SK-MEL-5 (cell line): Measurements from ENCODE around the gene RFX2. TPM values are rescaled to one million over a fixed set of nuclear protein-coding genes. Genes with fewer than 3 reads are reported as not detected.

ENCODE experiments used
- DNase-seq: peaks from one replicate; pipeline ENCODE4 v3.0.0-alpha.2; 2016; ENCODE audit warnings: low read depth, low spot score
- in situ Hi-C: cut with HindIII; loops from 2 replicates; pipeline ENCODE4 v1.10.0; 2016; ENCODE audit warnings: low sequenced_read_pairs, high pct_unique_total_duplicates, low pct_unique_long_range_greater_than_20kb
- total RNA-seq: library from RNA; depleted of rRNA; stranded (reverse); fragments of >200 nt; shearing (Covaris generic); gene quantifications from 2 replicates; pipeline ENCODE4 v1.2.3, GENCODE V29; 2014; rRNA removed

RFX2 gene
- total RNA-seq, 1 experiment from 2014 or later = 2.6 TPM

DNA sequence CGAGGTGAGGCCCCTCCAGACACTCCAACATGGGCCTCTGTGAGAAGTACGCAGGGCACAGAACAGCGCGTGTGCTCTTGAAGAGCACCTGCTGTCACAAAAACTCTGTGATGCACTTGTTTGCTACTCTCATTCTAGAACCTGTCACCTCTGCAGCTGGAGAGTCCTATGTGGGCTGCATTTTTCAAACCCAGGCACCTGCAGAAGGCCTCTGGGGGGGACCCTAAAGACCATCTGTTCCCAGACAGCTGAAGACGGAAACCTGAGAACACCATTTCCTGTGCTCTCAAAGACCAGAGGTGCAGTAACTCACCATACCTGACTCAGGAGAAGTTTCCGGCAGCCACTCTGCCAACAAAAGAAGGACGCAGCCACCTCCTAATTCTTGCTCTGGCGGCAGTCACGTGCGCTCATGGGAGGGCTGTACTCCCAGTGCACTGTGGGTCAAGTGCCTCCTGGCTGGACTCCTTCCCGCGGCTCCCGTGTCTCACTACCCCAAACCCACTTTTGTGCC lies 160.5 kb downstream of the RFX2 start:
- in situ Hi-C loops = no loop called here
- no peak for DNase-seq

DNA sequence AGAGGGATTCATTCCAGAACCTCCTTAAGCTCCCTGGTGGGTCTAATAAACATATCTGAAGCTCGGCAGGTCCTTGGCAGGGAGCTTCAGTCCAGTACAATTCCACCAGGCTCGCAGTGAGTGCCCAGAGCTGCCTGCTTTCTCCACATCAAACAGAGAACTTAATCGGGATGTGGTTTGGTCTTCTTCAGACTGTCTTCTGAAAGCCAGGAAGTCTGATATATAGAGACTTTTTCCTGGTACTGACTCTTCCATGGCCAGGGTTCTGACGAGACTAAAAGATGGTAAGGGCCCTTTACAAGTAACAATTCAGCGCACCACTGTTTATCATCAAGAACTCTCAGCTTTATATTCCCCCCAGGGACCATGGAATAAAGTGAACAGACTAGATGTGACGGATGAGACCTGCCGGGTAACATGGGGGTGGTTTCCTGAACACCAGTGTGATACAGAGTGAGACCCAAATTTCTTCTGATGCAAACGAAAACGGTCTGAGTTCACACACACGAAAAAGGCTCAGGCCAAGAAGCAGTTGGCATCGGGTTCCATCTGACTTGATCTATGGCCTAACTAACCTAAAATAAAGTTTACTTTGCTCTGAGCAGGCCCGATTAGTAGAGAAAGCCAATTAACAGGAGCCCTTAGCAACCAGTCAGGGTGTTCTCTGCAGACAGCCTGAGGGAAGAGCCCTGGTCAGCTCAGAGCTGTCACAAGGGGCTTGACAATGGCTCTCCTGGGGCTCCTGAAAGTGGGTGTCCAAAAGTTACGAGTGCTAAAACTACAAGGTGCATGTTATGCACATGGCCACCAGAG lies 161.3 kb downstream of the RFX2 start:
- in situ Hi-C loops = no loop called here
- DNase-seq = no peak

DNA sequence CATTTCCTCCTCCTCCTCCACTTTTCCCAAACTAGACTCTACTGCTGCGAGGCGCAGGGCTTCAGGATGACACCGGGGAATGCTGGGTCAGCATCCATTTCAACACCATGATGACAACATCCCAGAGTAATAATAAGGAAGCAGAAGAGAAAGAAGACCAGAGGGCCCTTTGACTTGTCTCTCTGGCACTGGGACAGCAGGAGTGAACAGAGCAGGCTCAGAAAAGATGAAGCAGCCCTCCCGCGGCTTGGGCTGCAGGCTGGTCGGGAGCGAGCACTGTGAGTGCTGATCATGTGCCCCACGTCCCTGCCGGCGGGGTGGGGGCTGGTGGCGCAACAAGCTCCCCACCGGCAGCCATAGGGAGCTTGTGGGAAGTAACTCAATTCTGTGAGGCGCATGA lies 162.9 kb downstream of the RFX2 start:
- in situ Hi-C loops = no loop called here
- peak; percentile 49 for DNase-seq

DNA sequence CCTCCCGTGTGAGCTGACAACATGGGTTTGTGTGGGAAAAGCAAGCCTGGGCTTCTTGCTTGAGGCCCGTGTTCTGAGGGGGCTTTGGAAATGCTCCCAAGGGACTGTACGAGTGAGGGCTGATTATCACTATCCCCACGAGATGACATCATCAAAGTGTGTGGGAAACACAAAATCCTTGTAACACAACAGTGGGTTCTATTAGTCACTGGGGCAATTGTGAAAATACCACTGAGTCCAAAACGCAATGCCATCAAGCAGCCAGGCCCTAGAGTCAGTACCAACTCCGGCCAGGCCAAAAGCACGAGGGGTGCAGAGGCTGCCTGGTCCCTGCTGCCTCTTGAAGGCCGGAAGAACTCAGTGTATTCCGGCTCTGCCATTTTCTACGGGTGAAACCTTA lies 166.7 kb downstream of the RFX2 start:
- in situ Hi-C loops = no loop called here
- no peak for DNase-seq

Other genes starting within 250 kb of the RFX2 start
- not detected in 2 replicates for gene FUT5, start 240.0 kb downstream of the RFX2 start, total RNA-seq
- gene NDUFA11, start 206.7 kb downstream of the RFX2 start, total RNA-seq = 171 and 176 TPM in 2 replicates
- gene VMAC, start 205.6 kb downstream of the RFX2 start, total RNA-seq = 6.0 and 6.6 TPM in 2 replicates
- 3.4 and 3.7 TPM in 2 replicates for gene CAPS, start 196.2 kb downstream of the RFX2 start, total RNA-seq
- 26.7 and 35.7 TPM in 2 replicates for gene RANBP3, start 132.4 kb downstream of the RFX2 start, total RNA-seq
- gene ACSBG2, start 25.2 kb upstream of the RFX2 start, total RNA-seq = not detected in 2 replicates
- gene MLLT1, start 169.5 kb upstream of the RFX2 start, total RNA-seq = 5.8 and 6.4 TPM in 2 replicates
- not detected in 2 replicates for gene ACER1, start 223.1 kb upstream of the RFX2 start, total RNA-seq